NCI-H82 treated with DMSO at 0.1 percent for 48 hours (cell line): Measurements from ENCODE around the gene TRA2B.
"Not testable (repeated sequence)": the region's sequence is repeated elsewhere in the genome, so short reads cannot be mapped to it uniquely, and the experiment has no call there.

Experiments
- DNase-seq: peaks from one replicate; lab custom pipeline; 2025; ENCODE audit not compliant: unreplicated experiment; lab: John Stamatoyannopoulos, UW

TRA2B gene

DNA sequence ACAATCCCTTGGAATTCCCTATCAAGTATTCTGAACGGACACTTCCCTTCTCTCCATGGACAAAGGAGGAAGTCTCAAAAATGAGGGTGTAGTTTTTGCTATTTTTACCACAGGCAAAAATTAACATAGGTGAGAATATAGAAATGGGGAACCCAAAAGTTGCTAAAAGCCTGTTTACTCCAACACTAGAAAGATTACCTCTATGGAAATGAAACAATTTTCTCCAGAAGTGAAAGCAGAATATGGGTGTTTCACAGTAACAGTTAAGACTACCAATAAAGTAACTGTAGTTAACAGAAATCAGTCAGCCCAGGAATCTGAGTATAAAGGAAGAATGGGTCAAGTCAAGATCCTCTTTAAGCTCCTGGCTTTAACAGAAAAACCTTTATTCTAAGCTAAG, 9.3 kb downstream of the TRA2B start:
- no peak for DNase-seq

- no peak for DNase-seq
Observed at GRCh38 chr3:185927501-185928200, 10.2 kb downstream of the TRA2B start.

GRCh38 chr3:185926445-185926844, 11.4 kb downstream of the TRA2B start:
- no peak for DNase-seq

DNA sequence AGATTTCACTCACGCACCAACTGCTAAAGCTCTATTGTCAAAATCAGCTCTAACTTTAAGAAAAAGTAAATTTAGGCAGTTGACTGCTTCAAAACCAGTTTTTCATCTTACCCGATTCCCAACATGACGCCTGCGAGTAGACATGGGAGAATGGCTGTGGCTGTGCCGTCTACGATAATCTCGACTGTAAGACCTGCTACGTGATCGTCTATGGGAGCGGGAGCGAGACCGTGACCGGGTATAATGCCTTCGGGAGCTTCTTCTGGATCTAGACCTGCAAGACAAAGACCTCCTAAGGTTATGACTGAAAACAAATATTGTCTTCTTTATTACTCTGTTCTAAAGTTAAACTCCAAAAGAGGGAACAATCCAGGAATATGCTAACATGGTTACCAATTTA, 12.5 kb downstream of the TRA2B start:
- no peak for DNase-seq

- DNase-seq, result no peak
Observed at GRCh38 chr3:185924375-185924774, 13.4 kb downstream of the TRA2B start.

DNA sequence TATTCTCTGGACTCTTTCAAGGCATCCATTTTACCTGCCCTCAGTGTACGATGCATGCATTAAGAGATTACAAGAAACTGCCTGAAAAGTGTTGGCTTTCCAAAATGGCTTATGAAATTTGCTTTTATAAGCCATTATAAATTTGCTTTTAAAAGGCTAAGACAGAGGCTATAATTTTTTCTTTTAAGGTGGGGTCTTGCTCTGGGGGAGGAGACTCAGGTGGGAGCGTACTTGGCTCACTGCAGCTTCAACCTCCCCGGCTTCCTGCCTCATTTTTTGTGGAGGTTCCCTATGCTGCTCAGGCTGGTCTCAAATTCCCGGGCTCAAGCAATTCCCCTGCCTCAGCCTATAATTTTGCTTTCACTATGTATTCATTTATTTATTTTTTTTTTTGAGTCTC, 17.6 kb downstream of the TRA2B start:
- no peak for DNase-seq

- no peak for DNase-seq
Observed at GRCh38 chr3:185916042-185916833, 21.6 kb downstream of the TRA2B start.

DNA sequence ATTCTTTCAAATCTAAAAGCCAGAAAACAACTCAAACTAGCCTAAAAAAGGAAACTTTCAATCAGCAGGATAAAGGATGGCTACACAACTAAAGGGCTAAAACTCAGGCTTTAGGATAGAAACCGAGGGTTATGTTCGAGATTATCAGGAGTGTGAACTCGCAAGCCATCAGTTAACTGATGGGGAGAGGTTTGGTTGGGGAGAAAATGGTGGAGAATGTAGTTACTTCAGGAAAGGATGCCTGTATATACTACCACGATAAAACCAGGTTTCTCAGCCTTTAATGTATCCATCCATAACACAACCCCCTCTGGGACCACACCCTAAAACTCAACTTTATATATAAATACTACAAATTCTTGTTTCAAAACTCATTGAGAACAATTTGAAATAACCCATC, 22.2 kb downstream of the TRA2B start:
- no peak for DNase-seq

GRCh38 chr3:185914911-185915629, 22.7 kb downstream of the TRA2B start:
- DNase-seq, result no peak

DNA sequence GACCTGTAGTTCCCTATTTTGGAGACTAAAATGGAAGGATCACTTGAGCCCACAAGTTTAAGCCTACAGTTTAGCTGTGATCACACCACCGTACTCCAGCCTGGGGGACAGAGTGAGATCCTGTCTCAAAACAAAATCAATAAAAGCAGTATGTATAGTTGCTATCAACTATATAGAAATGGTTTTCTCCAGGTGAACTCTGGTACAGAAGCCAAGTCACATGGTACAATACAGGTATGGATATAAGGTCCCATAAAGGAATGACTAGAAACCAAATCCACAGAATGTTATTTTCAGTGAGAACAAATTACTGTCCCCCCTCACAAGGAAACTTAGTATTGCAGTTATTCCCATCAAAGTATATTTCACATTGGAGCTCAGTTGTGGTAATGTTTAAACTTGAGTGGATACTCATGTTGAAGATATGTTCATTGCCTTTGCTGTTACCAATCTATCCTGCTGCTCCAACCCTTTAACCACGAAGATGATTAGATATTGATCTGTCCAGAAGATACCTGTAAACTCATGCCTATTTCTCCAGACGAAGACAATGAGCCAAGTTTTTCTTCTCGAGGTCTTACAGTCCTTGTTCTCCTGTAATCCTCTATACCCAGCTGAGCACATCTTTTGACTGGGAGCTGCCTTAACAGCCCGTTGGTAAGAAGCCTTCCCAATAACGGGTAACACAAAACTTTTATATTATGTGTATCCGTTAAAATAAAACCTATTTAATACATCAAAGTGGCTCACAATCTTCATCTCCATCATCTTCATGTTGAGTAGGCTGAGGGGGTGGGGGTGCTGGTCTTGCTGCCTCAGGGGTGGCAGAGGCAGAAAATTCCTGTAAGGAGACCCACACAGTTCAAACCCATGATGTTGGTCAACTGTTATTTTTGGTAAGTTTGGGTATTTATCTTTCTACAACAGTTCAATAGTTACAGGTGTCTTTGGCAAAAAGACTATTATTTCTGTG, 24.6 kb downstream of the TRA2B start:
- DNase-seq, result no peak

GRCh38 chr3:185912512-185912911, 25.3 kb downstream of the TRA2B start:
- DNase-seq, result no peak

GRCh38 chr3:185911076-185911448, 26.8 kb downstream of the TRA2B start:
- not testable (repeated sequence) for DNase-seq

GRCh38 chr3:185910322-185911075, 27.3 kb downstream of the TRA2B start:
- DNase-seq, result not testable (repeated sequence)

GRCh38 chr3:185909913-185910312, 27.9 kb downstream of the TRA2B start:
- DNase-seq, result not testable (repeated sequence)

DNA sequence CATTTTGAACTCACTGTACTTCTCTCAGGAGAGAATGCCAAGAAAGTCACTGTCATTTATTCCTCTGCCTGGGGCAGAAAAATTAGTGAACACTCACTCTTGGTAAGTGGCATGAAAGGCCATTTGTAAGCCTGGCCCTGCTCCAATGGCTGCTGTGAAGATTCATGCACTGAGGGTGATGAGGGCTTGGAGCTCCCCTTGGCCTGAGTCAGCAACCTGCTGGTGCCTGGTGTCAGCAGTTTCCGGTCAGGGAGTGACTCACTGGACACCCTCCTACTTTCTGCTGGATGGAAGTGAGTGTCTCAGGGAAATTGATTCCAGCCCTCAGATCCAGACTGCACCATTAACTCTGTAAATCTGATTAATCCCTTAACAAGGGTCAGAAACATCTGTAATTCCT, 37.6 kb downstream of the TRA2B start:
- no peak for DNase-seq

- no peak for DNase-seq
Observed at GRCh38 chr3:185896636-185897035, 41.2 kb downstream of the TRA2B start.

DNA sequence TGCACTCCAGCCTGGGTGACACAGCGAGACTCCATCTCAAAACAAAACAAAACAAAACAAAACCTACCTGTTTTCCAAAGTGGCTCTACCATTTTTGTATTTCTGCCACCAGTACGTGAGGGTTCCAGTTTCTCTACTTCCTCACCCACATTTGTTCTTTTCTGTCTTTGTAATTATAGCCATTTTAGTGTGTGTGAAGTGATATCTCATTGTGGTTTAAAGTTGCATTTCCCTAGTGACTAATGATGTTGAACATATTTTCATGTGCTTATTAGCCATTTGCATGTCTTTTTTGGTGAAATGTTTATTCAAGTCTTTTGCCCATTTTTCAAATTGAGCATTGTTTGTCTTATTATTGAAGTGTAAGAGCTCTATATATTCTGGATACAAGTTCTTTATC, 50.7 kb downstream of the TRA2B start:
- no peak for DNase-seq

GRCh38 chr3:185884641-185885040, 53.2 kb downstream of the TRA2B start:
- no peak for DNase-seq

DNA sequence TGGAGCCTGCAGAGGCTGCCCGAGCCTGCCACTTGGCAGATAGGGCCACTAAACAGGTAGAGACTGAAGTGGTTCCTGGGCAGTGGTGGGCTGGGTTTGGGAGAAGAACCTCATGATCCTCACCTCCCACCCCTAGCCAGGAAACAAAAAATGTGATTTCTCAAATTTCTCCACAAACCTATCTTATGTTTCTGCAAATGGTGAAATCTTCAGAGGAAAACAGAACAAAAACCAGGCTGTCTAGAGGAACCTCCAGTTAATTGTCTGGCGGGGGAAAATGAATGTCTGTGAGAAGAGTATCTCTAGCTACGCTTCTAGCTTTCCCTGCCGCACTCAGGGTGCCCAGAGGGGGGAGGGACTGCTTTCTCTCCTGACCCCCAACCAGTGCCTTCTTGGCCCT, 55.9 kb downstream of the TRA2B start:
- DNase-seq, result no peak

- no peak for DNase-seq
Observed at GRCh38 chr3:185880600-185880999, 57.2 kb downstream of the TRA2B start.
